Activated naive CD4-positive, alpha-beta T cell treated with anti-CD3 and anti-CD28 coated beads for 36 hours (primary cell): ENCODE measurements around the gene HBA1. TPM values are rescaled to one million over a fixed set of nuclear protein-coding genes. Genes with fewer than 3 reads are reported as not detected.
"Not testable (repeated sequence)": the region's sequence is repeated elsewhere in the genome, so short reads cannot be mapped to it uniquely, and the experiment has no call there.

Source experiments
- CTCF ChIA-PET: fragments of 350-600 bp; sonication (Branson Sonifier 250); formaldehyde crosslinking; loops from one replicate; lab custom pipeline; 2021; ENCODE audit warnings: antibody characterized with exemption; lab: Charles Lee
- DNase-seq: peaks from one replicate; pipeline ENCODE4 v3.0.0-alpha.2; 2020
- H3K27ac Mint-ChIP-seq: one replicate; pipeline ENCODE4 v1.8.0; 2021; ENCODE audit warnings: mild to moderate bottlenecking, mixed read lengths
- H3K27me3 Mint-ChIP-seq: one replicate; pipeline ENCODE4 v1.8.0; 2021; ENCODE audit warnings: low read depth, mixed read lengths
- H3K36me3 Mint-ChIP-seq: one replicate; pipeline ENCODE4 v1.8.0; 2021; ENCODE audit warnings: low read depth, mixed read lengths
- H3K4me1 Mint-ChIP-seq: one replicate; pipeline ENCODE4 v1.8.0; 2021; ENCODE audit warnings: low read depth, mixed read lengths
- H3K4me3 Mint-ChIP-seq: one replicate; pipeline ENCODE4 v1.8.0; 2021; ENCODE audit warnings: mild to moderate bottlenecking, moderate library complexity, mixed read lengths
- H3K9me3 Mint-ChIP-seq: one replicate; pipeline ENCODE4 v1.8.0; 2021; ENCODE audit warnings: mixed read lengths
- intact Hi-C: fragments of 100-400 bp; cut with micrococcal nuclease; formaldehyde crosslinking; loops from one replicate; pipeline ENCODE4 v1.15.1; 2023
- total RNA-seq, 2 experiments: library from RNA; stranded (reverse); gene quantifications; one replicate each; pipeline ENCODE4 v1.2.3, GENCODE V29; 2021

Gene HBA1
- total RNA-seq, 2 experiments from 2014 or later = not detected

- Mint-ChIP-seq H3K9me3 (no peaks in the 10 kb centered on the region), H3K27ac (no peak overlapping the region), H3K27me3 (peaks cover 4% of the 10 kb centered on the region), H3K36me3 (no peaks in the 10 kb centered on the region), H3K4me3 (no peak overlapping the region), H3K4me1 (no peaks in the 10 kb centered on the region)
- intact Hi-C loops = no loop called here
- CTCF ChIA-PET = no interaction called here
- no peak for DNase-seq
Measured at GRCh38 chr16:146646-147045, 29.8 kb upstream of the HBA1 start.

GRCh38 chr16:149024-149660 is 27.3 kb upstream of the HBA1 start:
- no peak overlapping the region for H3K4me3 Mint-ChIP-seq
- no peaks in the 10 kb centered on the region for H3K4me1 Mint-ChIP-seq
- peaks cover 8% of the 10 kb centered on the region for H3K27me3 Mint-ChIP-seq
- DNase-seq = no peak
- H3K36me3 Mint-ChIP-seq = no peaks in the 10 kb centered on the region
- no peaks in the 10 kb centered on the region for H3K9me3 Mint-ChIP-seq
- intact Hi-C loops = no loop called here
- CTCF ChIA-PET = interaction anchor here (1.1 kb wide), 1 partner anchor 33 kb away, joined by 3 read pairs; no protein-coding TSS in a partner anchor
- H3K27ac Mint-ChIP-seq = no peak overlapping the region

- Mint-ChIP-seq H3K9me3 (no peaks in the 10 kb centered on the region), H3K36me3 (no peaks in the 10 kb centered on the region), H3K4me1 (peaks cover 7% of the 10 kb centered on the region), H3K27me3 (peaks cover 23% of the 10 kb centered on the region), H3K4me3 (no peak within 1 kb of the TSS), H3K27ac (no peak within 1 kb of the TSS)
- DNase-seq = no peak
- CTCF ChIA-PET = no interaction called here
- intact Hi-C loops = no loop called here
Measured at GRCh38 chr16:152141-153128, 24.0 kb upstream of the HBA1 start, which contains the start of gene HBZ. TSS of gene HBZ (plus strand) at chr16:152644. CDS start at chr16:152910, 266 bp downstream.

- not testable (repeated sequence) for H3K27ac Mint-ChIP-seq, H3K4me3 Mint-ChIP-seq
Measured at GRCh38 chr16:153129-153521, 23.4 kb upstream of the HBA1 start.

GRCh38 chr16:153550-154216 is 22.8 kb upstream of the HBA1 start:
- H3K27ac Mint-ChIP-seq, H3K4me1 Mint-ChIP-seq, intact Hi-C loops, H3K4me3 Mint-ChIP-seq, H3K9me3 Mint-ChIP-seq, H3K36me3 Mint-ChIP-seq, CTCF ChIA-PET, DNase-seq: not testable (repeated sequence)
- H3K27me3 Mint-ChIP-seq = peaks cover 30% of the 10 kb centered on the region

More at GRCh38 chr16:153129-153521, 23.4 kb upstream of the HBA1 start:
- DNase-seq, H3K4me1 Mint-ChIP-seq, intact Hi-C loops, H3K36me3 Mint-ChIP-seq, H3K9me3 Mint-ChIP-seq, CTCF ChIA-PET: not testable (repeated sequence)
- H3K27me3 Mint-ChIP-seq = peaks cover 27% of the 10 kb centered on the region

- no peaks in the 10 kb centered on the region for H3K36me3 Mint-ChIP-seq
- no peaks in the 10 kb centered on the region for H3K9me3 Mint-ChIP-seq
- peak overlapping the region; percentile 50 for H3K4me3 Mint-ChIP-seq
- intact Hi-C loops = no loop called here
- no peak overlapping the region for H3K27ac Mint-ChIP-seq
- DNase-seq = no peak
- peaks cover 35% of the 10 kb centered on the region for H3K27me3 Mint-ChIP-seq
- CTCF ChIA-PET = no interaction called here
- peaks cover 7% of the 10 kb centered on the region for H3K4me1 Mint-ChIP-seq
Measured at GRCh38 chr16:154217-155030, 22.1 kb upstream of the HBA1 start.

GRCh38 chr16:155031-155398 is 21.5 kb upstream of the HBA1 start:
- no peak for DNase-seq
- H3K4me1 Mint-ChIP-seq = peaks cover 7% of the 10 kb centered on the region
- H3K27me3 Mint-ChIP-seq = peaks cover 38% of the 10 kb centered on the region
- peak overlapping the region; percentile 50 for H3K4me3 Mint-ChIP-seq
- no peak overlapping the region for H3K27ac Mint-ChIP-seq
- CTCF ChIA-PET = interaction anchor here (1.1 kb wide), 1 partner anchor 48 kb away, joined by 4 read pairs; no protein-coding TSS in a partner anchor
- intact Hi-C loops = no loop called here
- no peaks in the 10 kb centered on the region for H3K9me3 Mint-ChIP-seq
- no peaks in the 10 kb centered on the region for H3K36me3 Mint-ChIP-seq

GRCh38 chr16:159136-159849 is 17.2 kb upstream of the HBA1 start:
- Mint-ChIP-seq H3K27ac (no peak overlapping the region), H3K4me1 (peaks cover 7% of the 10 kb centered on the region), H3K9me3 (no peaks in the 10 kb centered on the region), H3K4me3 (no peak overlapping the region), H3K36me3 (no peaks in the 10 kb centered on the region), H3K27me3 (peaks cover 39% of the 10 kb centered on the region)
- CTCF ChIA-PET = no interaction called here
- intact Hi-C loops = no loop called here
- no peak for DNase-seq

GRCh38 chr16:160242-160641 is 16.2 kb upstream of the HBA1 start:
- H3K27ac Mint-ChIP-seq, H3K36me3 Mint-ChIP-seq, intact Hi-C loops, H3K4me1 Mint-ChIP-seq, H3K4me3 Mint-ChIP-seq, DNase-seq, CTCF ChIA-PET, H3K9me3 Mint-ChIP-seq: not testable (repeated sequence)
- peaks cover 37% of the 10 kb centered on the region for H3K27me3 Mint-ChIP-seq

GRCh38 chr16:160691-161190 is 15.7 kb upstream of the HBA1 start:
- no peaks in the 10 kb centered on the region for H3K36me3 Mint-ChIP-seq
- CTCF ChIA-PET = interaction anchor here (0.9 kb wide), 1 partner anchor 20 kb away, joined by 3 read pairs; the partner anchor contains the start of gene HBQ1
- H3K9me3 Mint-ChIP-seq = no peaks in the 10 kb centered on the region
- peaks cover 36% of the 10 kb centered on the region for H3K27me3 Mint-ChIP-seq
- no peak overlapping the region for H3K4me3 Mint-ChIP-seq
- no peak for DNase-seq
- peaks cover 2% of the 10 kb centered on the region for H3K4me1 Mint-ChIP-seq
- intact Hi-C loops = no loop called here
- H3K27ac Mint-ChIP-seq = no peak overlapping the region
